Left renal pelvis (tissue), 4 donors: ENCODE measurements around the gene ATXN1. TPM values are rescaled to one million over a fixed set of nuclear protein-coding genes. Genes with fewer than 3 reads are reported as not detected.

Experiments used
- DNase-seq, 4 donors: peaks; one replicate each; pipeline ENCODE4 v3.0.0-alpha.2; 2013; ENCODE audit warnings: low read depth in 4 of 4, low spot score in 3 of 4
- polyA plus RNA-seq, 4 donors: library from polyadenylated mRNA; unstranded; fragments of 120-200 nt; gene quantifications; one replicate each; pipeline ENCODE4 v1.2.1, GENCODE V29; 2013; ENCODE audit not compliant: insufficient read length in 4 of 4

Gene ATXN1
- polyA plus RNA-seq, 4 donors, result 18.5 to 20.7 (median 19.3) TPM

DNA sequence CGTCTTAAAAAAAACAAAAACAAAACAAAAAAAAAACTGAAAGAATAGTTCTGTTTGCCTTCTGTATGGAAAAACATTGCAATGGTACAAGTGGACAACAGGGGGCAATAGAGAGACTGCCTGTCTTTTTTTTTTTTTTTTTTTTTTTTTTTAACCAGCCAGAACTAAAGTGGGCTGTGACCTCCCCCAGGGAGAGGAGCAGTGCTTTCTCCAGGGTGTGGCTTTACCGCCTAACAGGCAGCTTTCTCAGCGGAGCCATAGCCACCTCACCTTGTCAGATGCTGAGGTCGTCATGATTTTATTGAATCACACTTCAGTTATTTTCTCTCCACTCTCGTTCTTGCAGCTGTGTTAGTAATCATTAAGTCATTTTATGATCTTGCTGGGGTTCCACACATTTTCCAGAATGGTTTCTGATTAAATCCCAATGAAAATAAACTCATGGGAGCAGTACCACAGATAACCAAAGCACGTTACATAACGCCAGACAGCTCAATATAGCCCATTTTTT, 444.5 kb downstream of the ATXN1 start:
- DNase-seq, result no peak

GRCh38 chr6:16314296-16314695, 447.0 kb downstream of the ATXN1 start:
- no peak for DNase-seq

- DNase-seq, result no peak
These were observed 447.5 kb downstream of the ATXN1 start for GRCh38 chr6:16313732-16314131.

GRCh38 chr6:16311763-16312162, 449.5 kb downstream of the ATXN1 start:
- DNase-seq, result no peak

- no peak for DNase-seq
These were observed 454.9 kb downstream of the ATXN1 start for GRCh38 chr6:16306334-16306733.

GRCh38 chr6:16305788-16306187, 455.5 kb downstream of the ATXN1 start:
- DNase-seq, result no peak

GRCh38 chr6:16305246-16305725, 456.0 kb downstream of the ATXN1 start:
- DNase-seq, result no peak

DNA sequence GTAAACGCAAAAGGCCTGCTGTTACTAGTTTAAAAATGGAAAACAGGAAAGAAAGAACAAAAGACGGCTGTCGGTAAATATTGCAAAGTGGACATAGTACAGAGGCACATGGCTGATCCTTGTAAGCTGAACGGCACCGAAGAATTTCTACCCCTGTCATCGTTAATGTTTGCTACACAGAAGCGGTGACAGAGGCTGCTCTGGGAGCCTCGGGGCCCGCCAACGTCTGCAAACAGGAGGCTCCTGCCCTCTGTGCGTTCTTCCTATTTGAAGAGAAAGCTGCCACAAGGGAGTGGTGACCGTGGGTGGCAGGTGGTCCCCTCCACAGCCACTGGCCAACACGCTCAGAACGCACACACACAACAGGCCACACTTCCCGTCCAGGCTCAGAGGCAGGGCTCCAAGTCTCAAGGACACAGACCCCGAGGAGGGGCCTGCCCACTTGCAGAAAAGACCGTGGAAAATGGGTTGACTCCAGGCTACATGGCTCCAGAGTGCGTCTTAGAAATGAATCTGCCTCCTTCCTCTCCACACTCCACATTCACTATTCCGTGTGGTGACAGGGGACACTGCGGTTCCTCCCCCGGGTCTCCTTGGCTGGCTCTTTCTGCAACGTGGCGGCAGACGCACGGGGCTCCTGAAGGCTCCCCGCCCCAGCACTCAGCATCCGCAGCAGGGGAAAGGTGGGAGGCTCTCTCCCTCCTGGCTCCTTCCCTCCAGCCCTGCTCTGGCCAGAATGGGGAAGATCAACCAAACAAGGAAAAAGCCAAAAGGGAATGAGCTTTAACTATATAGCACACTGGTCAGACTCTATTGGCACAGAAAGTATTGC, 458.3 kb downstream of the ATXN1 start:
- no peak for DNase-seq

DNA sequence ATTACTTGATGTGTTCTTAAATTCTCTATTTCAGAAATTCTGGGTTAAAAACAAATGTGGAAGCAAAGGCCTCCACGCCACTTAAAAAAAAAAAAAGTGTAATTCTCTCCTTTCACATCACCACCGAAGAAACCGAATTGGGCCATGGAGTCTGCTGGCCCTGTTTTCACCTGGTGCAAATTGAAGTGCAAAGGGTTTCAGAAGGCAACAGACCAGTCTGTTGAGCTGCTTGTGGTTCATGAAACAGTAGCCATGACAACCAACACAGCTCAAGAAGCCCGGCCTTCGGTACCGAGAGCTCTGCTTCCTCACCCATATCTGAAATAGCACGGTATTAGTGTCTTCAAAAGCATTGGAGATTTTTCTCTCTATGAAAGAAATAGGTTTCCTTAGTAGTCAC, 459.7 kb downstream of the ATXN1 start:
- DNase-seq, result no peak

- DNase-seq, result no peak
These were observed 461.4 kb downstream of the ATXN1 start for GRCh38 chr6:16299861-16300260.

DNA sequence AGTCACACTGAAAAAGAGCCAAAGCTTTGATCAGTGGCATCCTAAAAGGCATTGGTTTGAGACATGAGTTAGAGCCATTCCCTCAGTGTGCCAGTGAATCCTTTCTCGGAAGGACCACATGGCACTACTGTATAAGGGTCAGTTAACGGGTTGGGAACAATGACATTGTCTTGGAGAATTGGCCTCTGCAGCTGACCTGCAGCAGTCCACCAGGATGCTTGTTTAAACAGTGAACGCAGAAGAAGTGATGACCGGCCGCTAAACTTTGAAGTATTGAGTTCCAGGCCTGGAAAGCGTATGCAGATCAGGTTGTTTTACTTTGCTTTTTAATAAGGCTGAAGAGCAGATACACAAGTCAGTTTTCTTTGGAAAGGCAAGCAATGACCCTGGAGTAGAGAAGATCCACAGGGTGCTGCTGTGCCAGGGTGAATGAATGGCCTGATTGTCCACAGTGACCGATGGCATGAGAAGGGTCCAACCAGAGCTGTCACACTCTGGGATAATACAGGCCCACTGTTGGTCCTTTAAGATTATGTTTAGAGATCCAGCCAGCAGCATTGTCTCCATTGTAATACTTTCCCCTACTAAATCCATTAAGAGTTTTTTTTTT, 465.1 kb downstream of the ATXN1 start:
- no peak for DNase-seq

- no peak for DNase-seq
These were observed 465.8 kb downstream of the ATXN1 start for GRCh38 chr6:16295471-16295870.

DNA sequence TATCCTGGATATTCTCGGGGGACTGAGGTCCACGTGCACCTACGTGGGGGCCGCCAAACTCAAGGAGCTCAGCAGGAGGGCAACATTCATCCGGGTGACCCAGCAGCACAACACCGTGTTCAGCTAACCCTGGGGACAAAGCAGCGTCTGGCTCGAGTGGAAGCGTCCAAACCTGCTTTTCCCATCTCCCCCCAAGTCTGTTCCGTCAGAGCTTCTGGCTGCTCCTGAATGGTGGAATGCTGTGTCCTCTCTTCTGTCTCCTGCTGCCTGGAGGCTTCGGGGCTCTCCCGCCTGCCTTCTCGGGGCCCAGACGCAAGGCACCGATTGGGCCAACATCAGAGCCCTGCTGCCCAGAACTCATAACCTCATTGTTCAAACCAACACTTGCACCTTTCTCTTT, 466.2 kb downstream of the ATXN1 start:
- DNase-seq, result no peak

- no peak for DNase-seq
These were observed 466.9 kb downstream of the ATXN1 start for GRCh38 chr6:16294371-16294770.

DNA sequence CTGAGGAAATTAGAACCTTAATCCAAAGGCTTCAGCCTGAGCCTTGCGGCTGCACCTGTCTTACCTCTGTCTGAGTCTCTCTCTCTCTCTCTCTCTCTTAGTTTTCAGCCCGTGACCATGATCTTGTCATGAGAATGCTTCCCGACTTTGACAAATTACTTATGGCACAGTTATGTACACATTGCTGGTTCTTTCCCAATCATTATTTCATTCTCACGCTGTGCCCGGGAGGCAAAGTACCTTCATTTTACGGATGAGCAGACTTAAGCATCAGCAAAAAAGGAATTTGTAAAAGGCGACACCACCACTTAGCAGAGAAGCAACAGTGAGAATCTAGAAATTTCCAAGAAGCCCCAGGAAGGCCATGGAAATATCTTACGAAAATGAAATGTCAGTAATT, 468.3 kb downstream of the ATXN1 start:
- DNase-seq, result no peak

DNA sequence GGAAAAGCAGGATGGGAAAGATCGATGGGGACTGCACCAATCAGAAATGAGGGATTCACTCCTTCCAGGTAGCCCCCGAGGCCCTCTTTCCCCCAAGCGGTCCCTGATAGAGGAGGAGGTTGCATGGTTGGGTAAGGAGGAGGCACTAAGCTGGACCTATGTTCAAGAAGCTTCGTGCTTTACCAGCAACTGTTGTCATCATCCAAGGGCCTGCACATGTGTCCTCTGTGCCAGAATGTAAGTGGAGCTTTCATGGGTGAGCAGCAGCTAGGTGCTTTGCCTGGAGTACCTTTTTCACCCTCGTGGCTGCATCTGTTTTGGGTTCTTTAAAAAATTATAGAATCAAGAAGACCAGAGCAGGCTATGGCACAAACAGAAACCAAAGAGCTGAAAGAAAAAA, 468.8 kb downstream of the ATXN1 start:
- no peak for DNase-seq

DNA sequence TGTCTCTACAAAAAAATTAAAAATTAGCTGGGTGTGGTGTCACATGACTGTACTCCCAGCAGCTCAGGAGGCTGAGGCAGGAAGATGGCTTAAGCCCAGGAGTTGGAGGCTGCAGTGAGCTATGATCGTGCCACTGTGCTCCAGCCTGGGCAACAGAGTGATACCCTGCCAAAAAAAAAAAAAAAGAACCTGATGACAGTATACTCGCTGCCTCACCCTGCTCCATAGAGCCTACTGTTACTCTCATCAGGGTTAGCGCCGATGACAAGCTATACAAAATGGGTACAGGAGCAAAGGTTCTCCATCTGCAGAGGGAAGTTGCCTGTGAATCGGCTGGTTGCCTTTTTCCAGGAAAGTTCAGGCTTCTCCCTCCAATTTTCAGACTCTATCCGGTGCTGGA, 469.5 kb downstream of the ATXN1 start:
- DNase-seq, result no peak

- DNase-seq, result no peak
These were observed 473.1 kb downstream of the ATXN1 start for GRCh38 chr6:16288163-16288562.

DNA sequence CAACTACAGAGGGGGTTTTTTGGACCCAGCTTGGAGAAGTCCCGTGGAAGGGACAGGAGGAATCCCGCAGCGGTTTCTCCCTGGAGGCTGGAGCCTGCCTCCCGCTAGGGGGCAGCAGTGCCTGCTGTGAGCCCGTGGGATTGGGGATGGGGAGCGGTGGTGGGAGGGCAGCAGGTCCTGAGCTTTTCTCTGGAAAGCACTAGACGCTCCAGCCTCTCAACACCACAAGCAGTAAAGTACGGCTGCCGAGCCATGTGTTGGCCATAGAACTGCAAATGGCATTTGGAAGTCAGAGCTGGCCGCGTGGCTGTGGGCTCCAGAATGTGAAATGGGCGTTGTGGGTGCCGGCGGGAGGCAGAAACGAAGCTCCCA, 475.1 kb downstream of the ATXN1 start:
- DNase-seq, result no peak

GRCh38 chr6:16285467-16286150, 475.7 kb downstream of the ATXN1 start:
- DNase-seq, result no peak

DNA sequence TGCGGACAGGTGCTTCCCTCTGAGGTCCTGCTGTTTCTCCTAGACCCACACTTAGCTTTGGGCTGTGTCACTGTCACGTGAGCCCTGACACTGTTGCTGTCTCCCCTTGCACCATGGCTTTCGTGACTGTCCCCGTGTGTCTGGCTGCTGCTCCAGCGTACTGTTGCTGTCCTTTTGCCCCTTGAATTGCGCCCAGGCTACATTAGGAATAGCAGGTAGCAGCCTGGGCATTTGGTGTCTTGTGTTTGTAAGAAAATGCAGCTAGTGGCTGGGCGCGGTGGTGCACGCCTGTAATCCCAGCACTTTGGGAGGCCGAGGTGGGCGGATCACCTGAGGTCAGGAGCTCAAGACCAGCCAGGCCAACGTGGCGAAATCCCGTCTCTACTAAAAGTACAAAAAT, 476.8 kb downstream of the ATXN1 start:
- DNase-seq, result no peak

DNA sequence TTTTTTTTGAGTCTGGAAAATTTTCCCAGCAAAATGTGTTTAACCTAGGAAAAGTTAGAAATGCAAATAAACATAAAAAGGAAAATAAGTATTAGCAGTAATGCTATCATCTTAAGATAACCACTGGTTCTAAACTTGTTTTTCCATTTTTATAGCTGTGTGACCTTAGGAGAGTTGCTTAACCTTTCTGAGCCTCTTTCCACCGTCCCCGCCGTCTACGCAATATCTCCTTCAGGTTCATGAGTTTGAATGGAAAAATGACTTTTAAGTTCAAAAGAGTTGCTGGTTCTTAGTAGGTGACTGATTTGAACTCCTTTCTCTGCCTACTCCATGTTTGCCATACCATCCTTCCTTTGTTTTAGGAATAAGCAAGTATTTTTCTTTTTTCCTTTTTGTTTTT, 478.9 kb downstream of the ATXN1 start:
- DNase-seq, result no peak
